CD14-positive monocyte (primary cell): ENCODE measurements around the gene GHSR. TPM values are rescaled to one million over a fixed set of nuclear protein-coding genes. Genes with fewer than 3 reads are reported as not detected.

Experiments used
- DNase-seq, 3 donors: peaks; one replicate each; pipeline ENCODE4 v3.0.0-alpha.2; 2011 to 2022
- H2AFZ ChIP-seq: 2 replicates; pipeline ENCODE4 v1.6.0; 2012; ENCODE audit warnings: mild to moderate bottlenecking, low read depth, low read length, inconsistent platforms; ENCODE audit not compliant: insufficient read depth, poor library complexity, severe bottlenecking
- H3K27ac ChIP-seq, 2 donors: 1 replicate in 1 of 2; 2 replicates in 1 of 2; pipeline ENCODE4 v1.5.1; 2012 to 2013; ENCODE audit warnings: low read length in 2 of 2, control low read depth in 1 of 2, inconsistent platforms in 1 of 2, low read depth in 1 of 2, mild to moderate bottlenecking in 1 of 2
- H3K27me3 ChIP-seq, 2 donors: one replicate each; pipeline versions ENCODE4 v1.6.0 to v1.6.1; 2011 to 2013; ENCODE audit warnings: low read length in 2 of 2; ENCODE audit not compliant: control insufficient read depth in 2 of 2, insufficient read depth in 2 of 2
- H3K36me3 ChIP-seq, 2 donors: replicated peaks in 1 of 2; 1 replicate in 1 of 2; 2 replicates in 1 of 2; pipeline versions ENCODE4 v1.5.1 to v1.6.1; 2012 to 2013; ENCODE audit warnings: low read length in 2 of 2, control low read depth in 1 of 2, inconsistent platforms in 1 of 2, mild to moderate bottlenecking in 1 of 2; ENCODE audit not compliant: insufficient read depth in 2 of 2, control insufficient read depth in 1 of 2
- H3K4me1 ChIP-seq, 2 donors: 1 replicate in 1 of 2; 2 replicates in 1 of 2; pipeline versions ENCODE4 v1.5.1 to v1.6.1; 2012 to 2013; ENCODE audit warnings: low read length in 2 of 2, control low read depth in 1 of 2, inconsistent platforms in 1 of 2, mild to moderate bottlenecking in 1 of 2, moderate library complexity in 1 of 2; ENCODE audit not compliant: insufficient read depth in 2 of 2, control insufficient read depth in 1 of 2
- H3K4me2 ChIP-seq: replicated peaks from 2 replicates; pipeline ENCODE3; 2012; ENCODE audit warnings: low read length, moderate library complexity, mild to moderate bottlenecking; ENCODE audit not compliant: poor library complexity, severe bottlenecking; ENCODE audit errors: extremely low read depth
- H3K4me3 ChIP-seq, 3 experiments: fragments of 200-600 bp in 1 of 3; sonication (generic) in 1 of 3; replicated peaks in 1 of 3; 1 replicate in 2 of 3; 2 replicates in 1 of 3; pipeline ENCODE4 v1.5.1; 2011 to 2013; ENCODE audit warnings: low read length in 3 of 3, mild to moderate bottlenecking in 3 of 3, control low read depth in 2 of 3, low read depth in 2 of 3, inconsistent platforms in 1 of 3, moderate library complexity in 1 of 3
- H3K79me2 ChIP-seq: 2 replicates; pipeline ENCODE4 v1.6.0; 2012; ENCODE audit warnings: mild to moderate bottlenecking, control low read depth, inconsistent platforms, low read length, moderate library complexity; ENCODE audit not compliant: insufficient read depth
- H3K9ac ChIP-seq: 2 replicates; pipeline ENCODE4 v1.6.0; 2017; ENCODE audit warnings: low read length, mild to moderate bottlenecking; ENCODE audit not compliant: insufficient read depth, poor library complexity, severe bottlenecking
- H3K9me3 ChIP-seq, 2 donors: replicated peaks in 1 of 2; 1 replicate in 1 of 2; 2 replicates in 1 of 2; pipeline versions ENCODE4 v1.5.1 to v1.6.1; 2012 to 2013; ENCODE audit warnings: low read length in 2 of 2, control low read depth in 1 of 2; ENCODE audit not compliant: control insufficient read depth in 1 of 2, insufficient read depth in 1 of 2
- H4K20me1 ChIP-seq: 2 replicates; pipeline ENCODE4 v1.6.0; 2012; ENCODE audit warnings: mild to moderate bottlenecking, low read length, control low read depth, moderate library complexity; ENCODE audit not compliant: insufficient read depth
- H3K27ac Mint-ChIP-seq, 7 donors: one replicate each; pipeline ENCODE4 v1.8.0; 2020; ENCODE audit warnings: mild to moderate bottlenecking in 7 of 7, mixed read lengths in 7 of 7, moderate library complexity in 6 of 7, inconsistent platforms in 2 of 7
- H3K27me3 Mint-ChIP-seq, 3 donors: one replicate each; pipeline ENCODE4 v1.8.0; 2021 to 2022; ENCODE audit warnings: low read depth in 3 of 3, mild to moderate bottlenecking in 3 of 3, mixed read lengths in 3 of 3, moderate library complexity in 3 of 3, inconsistent platforms in 1 of 3
- H3K36me3 Mint-ChIP-seq, 2 donors: one replicate each; pipeline ENCODE4 v1.8.0; 2020; ENCODE audit warnings: mixed read lengths in 2 of 2, inconsistent platforms in 1 of 2, mild to moderate bottlenecking in 1 of 2
- H3K4me1 Mint-ChIP-seq: one replicate; pipeline ENCODE4 v1.8.0; 2020; ENCODE audit warnings: mild to moderate bottlenecking, mixed read lengths
- H3K4me3 Mint-ChIP-seq, 2 donors: one replicate each; pipeline ENCODE4 v1.8.0; 2020; ENCODE audit warnings: mild to moderate bottlenecking in 2 of 2, mixed read lengths in 2 of 2, moderate library complexity in 1 of 2
- H3K9me3 Mint-ChIP-seq, 7 donors: one replicate each; pipeline ENCODE4 v1.8.0; 2020 to 2022; ENCODE audit warnings: mixed read lengths in 7 of 7, mild to moderate bottlenecking in 6 of 7, moderate library complexity in 6 of 7, inconsistent platforms in 2 of 7
- WGBS: methylation state at CpG from one replicate; pipeline ENCODE4 v1.1.5; 2013; ENCODE audit warnings: missing lambda C conversion rate; ENCODE audit not compliant: insufficient coverage; 5-methylcytosine and 5-hydroxymethylcytosine counted together
- intact Hi-C, 2 donors: fragments of 100-400 bp; cut with micrococcal nuclease; formaldehyde crosslinking; loops; one replicate each; pipeline versions ENCODE4 v1.15.0 to v1.15.1; 2023
- polyA plus RNA-seq, 3 donors: library from polyadenylated mRNA; depleted of rRNA in 1 of 3; unstranded in 2 of 3; stranded (reverse) in 1 of 3; fragments of 300-500 nt in 2 of 3; fragments of >200 nt in 1 of 3; fragmentation: Illumina TruSeq in 2 of 3; gene quantifications; 1 replicate in 2 of 3; 2 replicates in 1 of 3; pipeline ENCODE4 v1.2.3, GENCODE V29; 2012 to 2021
- TF ChIP-seq, protein P1 (sequence below): fragments of 200-600 bp; IDR thresholded peaks from one replicate; pipeline ENCODE4 v1.8.0; 2022; ENCODE audit warnings: antibody characterized with exemption, mild to moderate bottlenecking

GHSR gene
- polyA plus RNA-seq, 3 donors, result not detected

- peak overlapping the region in 1 of 7 donors; percentile 22 for H3K27ac Mint-ChIP-seq
- no peaks in the 10 kb centered on the region for H3K79me2 ChIP-seq
- no peak overlapping the region for H3K4me3 ChIP-seq
- TF ChIP-seq, protein P1, sequence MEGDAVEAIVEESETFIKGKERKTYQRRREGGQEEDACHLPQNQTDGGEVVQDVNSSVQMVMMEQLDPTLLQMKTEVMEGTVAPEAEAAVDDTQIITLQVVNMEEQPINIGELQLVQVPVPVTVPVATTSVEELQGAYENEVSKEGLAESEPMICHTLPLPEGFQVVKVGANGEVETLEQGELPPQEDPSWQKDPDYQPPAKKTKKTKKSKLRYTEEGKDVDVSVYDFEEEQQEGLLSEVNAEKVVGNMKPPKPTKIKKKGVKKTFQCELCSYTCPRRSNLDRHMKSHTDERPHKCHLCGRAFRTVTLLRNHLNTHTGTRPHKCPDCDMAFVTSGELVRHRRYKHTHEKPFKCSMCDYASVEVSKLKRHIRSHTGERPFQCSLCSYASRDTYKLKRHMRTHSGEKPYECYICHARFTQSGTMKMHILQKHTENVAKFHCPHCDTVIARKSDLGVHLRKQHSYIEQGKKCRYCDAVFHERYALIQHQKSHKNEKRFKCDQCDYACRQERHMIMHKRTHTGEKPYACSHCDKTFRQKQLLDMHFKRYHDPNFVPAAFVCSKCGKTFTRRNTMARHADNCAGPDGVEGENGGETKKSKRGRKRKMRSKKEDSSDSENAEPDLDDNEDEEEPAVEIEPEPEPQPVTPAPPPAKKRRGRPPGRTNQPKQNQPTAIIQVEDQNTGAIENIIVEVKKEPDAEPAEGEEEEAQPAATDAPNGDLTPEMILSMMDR, result no peak
- no peaks in the 10 kb centered on the region for H3K9me3 ChIP-seq
- H4K20me1 ChIP-seq, result no peaks in the 10 kb centered on the region
- H3K4me1 ChIP-seq, result no peaks in the 10 kb centered on the region
- H3K27me3 ChIP-seq, result peaks cover 4 to 9% of the 10 kb centered on the region in 2 donors
- no peak overlapping the region for H3K9ac ChIP-seq
- WGBS, result 59% methylated on average over 3 of the region's 5 CpGs
- H3K4me1 Mint-ChIP-seq, result no peaks in the 10 kb centered on the region
- no peak overlapping the region for H3K4me2 ChIP-seq
- no peaks in the 10 kb centered on the region for H3K36me3 Mint-ChIP-seq
- no peak for DNase-seq
- H3K27ac ChIP-seq, result no peak overlapping the region
- H3K4me3 Mint-ChIP-seq, result peak overlapping the region in 1 of 2 donors; percentile 14
- no peaks in the 10 kb centered on the region for H3K36me3 ChIP-seq
- intact Hi-C loops, result no loop called here
- peaks cover 13 to 27% (median 18%) of the 10 kb centered on the region in 3 donors for H3K27me3 Mint-ChIP-seq
- H2AFZ ChIP-seq, result no peak overlapping the region
- peaks cover 2 to 13% (median 9%) of the 10 kb centered on the region in 7 donors for H3K9me3 Mint-ChIP-seq
Measured at GRCh38 chr3:172415323-172415722, 32.9 kb downstream of the GHSR start.

GRCh38 chr3:172411478-172411947 lies 36.7 kb downstream of the GHSR start:
- Histone ChIP-seq H3K4me3 (no peak overlapping the region), H3K27ac (no peak overlapping the region), H3K27me3 (peaks cover 4 to 9% of the 10 kb centered on the region in 2 donors), H3K9ac (no peak overlapping the region), H3K79me2 (no peaks in the 10 kb centered on the region), H3K36me3 (no peaks in the 10 kb centered on the region), H3K4me2 (no peak overlapping the region), H3K4me1 (no peaks in the 10 kb centered on the region), H3K9me3 (no peaks in the 10 kb centered on the region), H4K20me1 (no peaks in the 10 kb centered on the region), H2AFZ (no peak overlapping the region)
- Mint-ChIP-seq H3K4me3 (no peak overlapping the region), H3K4me1 (no peaks in the 10 kb centered on the region), H3K27me3 (peaks cover 15 to 21% (median 15%) of the 10 kb centered on the region in 3 donors), H3K27ac (no peak overlapping the region), H3K36me3 (no peaks in the 10 kb centered on the region), H3K9me3 (peaks cover 2 to 12% (median 5%) of the 10 kb centered on the region in 7 donors)
- no peak for DNase-seq
- TF ChIP-seq, protein P1, result no peak
- intact Hi-C loops, result no loop called here
- 100% methylated on average over 5 of the region's 6 CpGs for WGBS
